WTC11 (cell line): ENCODE data around the gene MYL11.

Experiments used
- AFF4 ChIP-seq: sonication (generic); formaldehyde crosslinking; IDR thresholded peaks from 2 replicates; pipeline ENCODE4 v1.8.1; 2023; ENCODE audit warnings: mild to moderate bottlenecking, missing genetic modification reagents, borderline replicate concordance
- CREM ChIP-seq: sonication (generic); formaldehyde crosslinking; IDR thresholded peaks from 2 replicates; pipeline ENCODE4 v1.8.1; 2022; ENCODE audit warnings: mild to moderate bottlenecking, missing genetic modification reagents, moderate library complexity
- CTCF ChIP-seq: fragments of 200-600 bp; IDR thresholded peaks from 2 replicates; pipeline ENCODE4 v1.8.0; 2022; ENCODE audit warnings: antibody characterized with exemption
- ESRRA ChIP-seq: sonication (generic); formaldehyde crosslinking; IDR thresholded peaks from 2 replicates; pipeline ENCODE4 v1.8.1; 2022; ENCODE audit warnings: mild to moderate bottlenecking, missing genetic modification reagents, borderline replicate concordance
- IRF2 ChIP-seq: sonication (generic); formaldehyde crosslinking; IDR thresholded peaks from 2 replicates; pipeline ENCODE4 v1.8.0; 2022; ENCODE audit warnings: low read depth, missing genetic modification reagents, borderline replicate concordance
- JUN ChIP-seq: sonication (generic); formaldehyde crosslinking; IDR thresholded peaks from 2 replicates; pipeline ENCODE4 v1.8.0; 2023; ENCODE audit warnings: mild to moderate bottlenecking, missing genetic modification reagents
- NR1H2 ChIP-seq: sonication (generic); formaldehyde crosslinking; IDR thresholded peaks from 2 replicates; pipeline ENCODE4 v1.9.0; 2021; ENCODE audit warnings: mild to moderate bottlenecking, moderate library complexity, missing genetic modification reagents
- PRDM15 ChIP-seq: sonication (generic); formaldehyde crosslinking; IDR thresholded peaks from 2 replicates; pipeline ENCODE4 v1.8.0; 2022; ENCODE audit warnings: missing genetic modification reagents
- SMAD4 ChIP-seq: sonication (generic); formaldehyde crosslinking; IDR thresholded peaks from 2 replicates; pipeline ENCODE4 v1.8.0; 2022; ENCODE audit warnings: mild to moderate bottlenecking, missing genetic modification reagents
- TCF7 ChIP-seq: sonication (generic); formaldehyde crosslinking; IDR thresholded peaks from 2 replicates; pipeline ENCODE4 v1.8.0; 2022; ENCODE audit warnings: mild to moderate bottlenecking, low read depth, missing genetic modification reagents, moderate library complexity
- USF2 ChIP-seq: sonication (generic); formaldehyde crosslinking; IDR thresholded peaks from 2 replicates; pipeline ENCODE4 v1.8.1; 2023; ENCODE audit warnings: mild to moderate bottlenecking, missing genetic modification reagents, moderate library complexity

- no peak for TF ChIP-seq CTCF
- TF ChIP-seq NR1H2 (CRISPR knock-in tag): no peak
- no peak for TF ChIP-seq SMAD4
- no peak for TF ChIP-seq CREM (CRISPR knock-in tag)
- TF ChIP-seq IRF2: no peak
- no peak for TF ChIP-seq ESRRA (CRISPR knock-in tag)
- TF ChIP-seq USF2 (CRISPR knock-in tag): no peak
- TF ChIP-seq AFF4 (CRISPR knock-in tag): no peak
- TF ChIP-seq PRDM15: no peak
- TF ChIP-seq JUN: no peak
- no peak for TF ChIP-seq TCF7
Observed at GRCh38 chr16:30368792-30369090, 5.9 kb upstream of the MYL11 start.
